ENCODE measurements around the gene REV1.

Gene REV1

GRCh38 chr2:99403084-99403483 is 86.7 kb downstream of the REV1 start:
- no peak for DNase-seq (ENCODE audit: low read depth)
- TF ChIP-seq, protein P1, sequence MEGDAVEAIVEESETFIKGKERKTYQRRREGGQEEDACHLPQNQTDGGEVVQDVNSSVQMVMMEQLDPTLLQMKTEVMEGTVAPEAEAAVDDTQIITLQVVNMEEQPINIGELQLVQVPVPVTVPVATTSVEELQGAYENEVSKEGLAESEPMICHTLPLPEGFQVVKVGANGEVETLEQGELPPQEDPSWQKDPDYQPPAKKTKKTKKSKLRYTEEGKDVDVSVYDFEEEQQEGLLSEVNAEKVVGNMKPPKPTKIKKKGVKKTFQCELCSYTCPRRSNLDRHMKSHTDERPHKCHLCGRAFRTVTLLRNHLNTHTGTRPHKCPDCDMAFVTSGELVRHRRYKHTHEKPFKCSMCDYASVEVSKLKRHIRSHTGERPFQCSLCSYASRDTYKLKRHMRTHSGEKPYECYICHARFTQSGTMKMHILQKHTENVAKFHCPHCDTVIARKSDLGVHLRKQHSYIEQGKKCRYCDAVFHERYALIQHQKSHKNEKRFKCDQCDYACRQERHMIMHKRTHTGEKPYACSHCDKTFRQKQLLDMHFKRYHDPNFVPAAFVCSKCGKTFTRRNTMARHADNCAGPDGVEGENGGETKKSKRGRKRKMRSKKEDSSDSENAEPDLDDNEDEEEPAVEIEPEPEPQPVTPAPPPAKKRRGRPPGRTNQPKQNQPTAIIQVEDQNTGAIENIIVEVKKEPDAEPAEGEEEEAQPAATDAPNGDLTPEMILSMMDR (IDR thresholded peaks at IDR 0.05; ENCODE audit: low read depth, low read length, missing control alignments) = no peak
- in situ Hi-C loops (cut with HindIII; ENCODE audit: low sequenced_read_pairs) = no loop called here
- no peak overlapping the region for H3K4me3 ChIP-seq (ENCODE audit: low read depth, low read length)

DNA sequence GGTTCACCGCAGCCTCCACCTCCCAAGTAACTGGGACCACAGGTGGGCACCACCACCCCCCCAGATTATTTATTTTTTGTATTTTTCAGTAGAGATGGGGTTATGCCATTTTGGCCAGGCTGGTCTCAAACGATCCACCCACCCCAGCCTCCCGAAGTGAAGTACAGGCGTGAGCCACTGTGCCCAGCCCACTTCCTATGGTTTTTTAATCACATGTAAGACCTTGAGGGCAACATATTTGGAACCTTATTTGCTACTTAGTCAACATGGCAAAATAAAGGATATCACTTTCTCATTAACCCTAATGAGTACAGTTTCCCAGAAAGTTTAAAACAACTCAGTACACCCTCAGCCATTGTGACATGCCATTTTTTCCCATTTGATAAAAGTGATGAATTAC is 88.0 kb downstream of the REV1 start:
- H3K4me3 ChIP-seq (ENCODE audit: low read depth, low read length) = no peak overlapping the region
- no peak for DNase-seq (ENCODE audit: low read depth)
- TF ChIP-seq, protein P1 (IDR thresholded peaks at IDR 0.05; ENCODE audit: low read depth, low read length, missing control alignments) = no peak
- in situ Hi-C loops (cut with HindIII; ENCODE audit: low sequenced_read_pairs) = no loop called here

- TF ChIP-seq, protein P1 (IDR thresholded peaks at IDR 0.05; ENCODE audit: low read depth, low read length, missing control alignments) = no peak
- in situ Hi-C loops (cut with HindIII; ENCODE audit: low sequenced_read_pairs) = no loop called here
- H3K4me3 ChIP-seq (ENCODE audit: low read depth, low read length) = no peak overlapping the region
- no peak for DNase-seq (ENCODE audit: low read depth)
Observed at GRCh38 chr2:99399795-99400194, 90.0 kb downstream of the REV1 start.

DNA sequence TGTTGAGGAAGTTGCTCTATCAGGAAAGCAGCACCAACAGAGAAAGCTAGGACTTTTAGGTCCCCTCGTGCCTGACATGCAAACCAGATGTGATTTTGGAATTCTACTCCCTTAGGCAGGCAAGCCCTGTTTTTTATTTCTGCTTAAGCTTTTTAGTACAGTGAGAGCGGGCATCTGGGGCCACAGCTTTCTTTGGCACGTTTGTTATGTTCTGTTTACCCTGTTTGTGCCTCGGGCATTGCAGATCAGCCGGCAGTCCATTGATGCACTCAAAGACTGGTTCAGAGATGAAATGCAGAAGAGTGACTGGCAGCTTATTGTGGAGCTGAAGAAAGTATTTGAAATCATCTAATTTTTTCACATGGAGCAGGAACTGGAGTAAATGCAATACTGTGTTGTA is 90.8 kb downstream of the REV1 start:
- H3K4me3 ChIP-seq (ENCODE audit: low read depth, low read length) = no peak overlapping the region
- TF ChIP-seq, protein P1 (IDR thresholded peaks at IDR 0.05; ENCODE audit: low read depth, low read length, missing control alignments) = no peak
- no peak for DNase-seq (ENCODE audit: low read depth)
- in situ Hi-C loops (cut with HindIII; ENCODE audit: low sequenced_read_pairs) = no loop called here

DNA sequence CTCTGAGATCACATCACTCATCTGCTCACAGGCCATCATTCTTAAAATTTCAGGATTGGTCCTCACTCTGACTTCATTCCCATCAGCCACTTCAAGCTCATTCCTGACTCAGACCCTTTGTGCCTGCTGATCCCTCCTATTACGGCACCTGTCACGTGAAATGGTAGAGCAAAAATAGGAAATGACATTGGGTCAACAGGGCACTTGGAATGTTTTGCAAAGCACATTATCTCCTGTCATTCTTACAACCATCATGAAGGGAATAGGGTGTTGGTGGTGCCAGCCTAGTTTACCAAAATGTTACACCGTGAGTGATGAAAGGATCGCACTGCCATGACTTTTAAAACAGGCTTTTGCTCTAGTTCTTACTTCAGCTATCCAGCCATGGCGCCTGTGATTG is 91.5 kb downstream of the REV1 start:
- in situ Hi-C loops (cut with HindIII; ENCODE audit: low sequenced_read_pairs) = no loop called here
- no peak for DNase-seq (ENCODE audit: low read depth)
- TF ChIP-seq, protein P1 (IDR thresholded peaks at IDR 0.05; ENCODE audit: low read depth, low read length, missing control alignments) = no peak
- H3K4me3 ChIP-seq (ENCODE audit: low read depth, low read length) = no peak overlapping the region

GRCh38 chr2:99397266-99397920 is 92.4 kb downstream of the REV1 start:
- TF ChIP-seq, protein P1 (IDR thresholded peaks at IDR 0.05; ENCODE audit: low read depth, low read length, missing control alignments) = no peak
- DNase-seq (ENCODE audit: low read depth) = no peak
- no peak overlapping the region for H3K4me3 ChIP-seq (ENCODE audit: low read depth, low read length)
- in situ Hi-C loops (cut with HindIII; ENCODE audit: low sequenced_read_pairs) = no loop called here

Data from astrocyte of the cerebellum (primary cell).